NCI-H82 (cell line): ENCODE measurements around the gene SLC25A28.

Source experiments
- DNase-seq: peaks from one replicate; lab custom pipeline; 2025; lab: John Stamatoyannopoulos, UW

The SLC25A28 gene

DNA sequence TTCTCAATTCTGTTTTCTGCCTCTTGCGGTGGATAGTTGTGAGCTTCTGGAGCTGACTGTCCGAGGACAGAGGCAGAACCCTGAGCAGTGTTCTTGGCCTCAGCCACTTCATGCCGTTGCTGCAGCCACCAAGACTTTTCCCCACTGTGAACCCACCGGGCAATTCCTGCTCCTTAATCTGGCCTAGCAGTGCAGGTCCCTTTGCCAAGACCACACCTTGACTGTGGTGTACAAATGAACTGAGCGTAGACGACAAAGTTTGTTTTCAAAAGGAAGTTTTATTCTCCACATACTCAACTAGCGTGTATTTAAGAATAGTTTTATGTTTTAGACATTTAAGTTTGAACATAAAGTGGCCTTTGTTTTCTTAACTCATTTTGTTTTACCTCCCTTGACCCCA, 29.4 kb downstream of the SLC25A28 start:
- no peak for DNase-seq

DNA sequence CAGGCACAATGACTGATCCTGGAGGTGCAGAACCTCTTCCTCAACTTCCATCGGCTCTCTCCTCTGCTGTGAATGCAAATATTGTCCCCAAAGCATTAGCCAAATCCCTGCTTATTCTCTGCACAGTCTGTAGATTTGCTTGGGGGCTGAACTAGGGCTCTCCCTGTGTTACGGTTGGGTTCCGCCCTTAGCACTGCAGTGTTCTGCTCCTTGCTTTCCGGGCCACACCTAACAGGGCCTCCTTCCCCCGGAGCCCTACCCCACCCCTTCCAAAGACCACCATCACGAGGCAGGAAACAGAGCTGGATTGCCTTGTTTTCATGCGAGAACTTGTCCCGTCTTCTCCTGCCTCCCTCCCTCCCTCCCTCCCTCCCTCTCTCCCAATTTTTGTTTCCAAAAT, 36.6 kb downstream of the SLC25A28 start:
- no peak for DNase-seq

DNA sequence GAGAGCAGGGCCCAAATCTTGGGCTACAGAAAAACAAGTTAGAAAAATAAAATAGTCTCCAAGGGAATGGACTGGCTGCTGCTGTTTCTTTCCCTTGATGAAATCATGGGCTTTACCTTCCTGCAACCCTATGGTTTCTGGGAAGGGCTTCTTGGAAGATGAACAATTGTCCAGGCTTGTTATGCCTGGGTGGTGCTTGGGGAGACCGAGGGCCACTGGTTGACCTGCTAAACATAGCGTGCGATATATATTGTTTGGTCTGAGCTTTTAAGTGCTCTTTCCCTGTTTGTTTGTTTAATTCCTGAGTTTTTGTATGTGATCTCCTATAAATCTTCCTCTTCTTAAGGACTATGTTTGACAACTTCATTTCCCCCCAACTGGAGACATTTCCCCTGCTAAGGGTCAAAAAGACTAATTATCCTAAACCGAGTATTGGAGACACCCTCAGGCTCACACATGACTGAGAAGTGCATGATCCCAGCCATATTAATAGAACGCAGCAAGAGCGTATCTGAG, 37.9 kb downstream of the SLC25A28 start:
- no peak for DNase-seq

DNA sequence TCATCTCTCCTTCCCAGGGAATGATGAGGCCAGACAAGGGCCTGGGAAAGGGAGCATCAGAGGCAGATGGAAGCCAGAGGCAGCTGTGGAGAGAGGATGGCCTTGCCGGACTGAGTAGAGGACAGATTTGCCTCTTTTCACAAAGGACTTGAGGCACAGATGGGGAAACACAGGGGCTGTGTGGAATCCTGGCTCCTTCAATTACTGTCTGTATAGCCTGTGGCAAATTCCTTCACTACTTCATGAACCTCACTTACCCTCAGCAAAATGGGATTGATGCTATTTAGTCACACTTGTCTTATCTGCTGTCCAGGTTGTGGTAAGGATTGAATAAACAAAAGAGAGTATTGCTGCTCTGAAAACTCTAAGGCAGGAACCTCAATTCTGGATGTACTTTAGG, 40.3 kb downstream of the SLC25A28 start:
- DNase-seq, result no peak

DNA sequence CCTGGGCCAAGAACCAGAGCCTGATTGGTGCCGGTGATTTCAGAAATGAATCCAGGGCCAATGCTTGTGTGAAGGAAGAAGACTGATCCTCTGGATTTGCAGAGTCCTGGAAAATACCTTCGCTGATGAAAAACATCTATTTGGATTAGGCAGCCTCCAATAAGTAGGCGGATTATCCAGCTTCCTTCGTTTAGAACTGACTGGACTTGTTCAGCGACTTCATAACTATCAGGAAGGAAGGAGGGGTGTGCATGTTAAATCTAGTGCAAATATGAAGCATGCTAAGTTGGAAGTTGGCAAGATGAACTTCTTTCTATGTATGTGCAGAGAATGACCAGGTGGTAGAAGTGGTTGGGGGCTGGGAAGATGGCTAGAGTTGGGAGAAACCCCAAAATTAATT, 46.4 kb downstream of the SLC25A28 start:
- peak; percentile 58 for DNase-seq

DNA sequence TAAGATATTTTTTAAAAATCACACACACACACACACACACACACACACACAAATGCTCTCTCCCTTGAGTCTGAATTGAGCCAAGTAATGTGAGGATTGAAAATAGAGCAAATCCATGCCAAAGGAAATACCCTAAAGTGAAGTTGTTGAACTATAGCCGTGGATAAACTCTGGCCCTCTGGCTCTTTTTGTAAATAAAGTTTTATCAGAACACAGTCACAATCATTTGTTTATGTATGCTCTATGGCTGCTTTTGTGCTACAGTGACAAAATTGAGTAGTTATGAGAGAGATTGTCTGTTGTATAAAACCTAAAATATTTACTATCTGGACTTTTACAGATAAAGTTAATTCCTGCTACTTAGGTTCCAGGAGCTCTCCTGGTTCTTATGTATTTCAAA, 48.4 kb downstream of the SLC25A28 start:
- no peak for DNase-seq

DNA sequence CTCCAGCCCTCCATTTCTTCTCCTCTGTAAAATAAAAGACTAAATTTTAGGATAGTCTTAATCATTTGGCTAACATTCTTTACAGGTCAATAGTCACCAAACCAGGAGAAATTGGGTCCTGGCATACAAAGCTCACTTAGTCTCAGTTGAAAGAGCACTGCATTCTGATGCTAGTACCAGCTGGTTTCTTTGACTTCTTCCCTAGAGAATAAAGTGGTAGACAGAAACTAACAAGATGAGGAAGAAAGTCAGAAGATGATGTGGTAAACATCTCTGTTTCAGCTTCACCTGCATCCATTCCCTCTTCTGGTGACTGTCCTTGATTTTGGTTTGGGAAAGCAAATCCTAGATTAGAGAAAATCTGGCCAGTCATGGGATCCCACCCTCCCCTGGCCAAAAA, 50.3 kb downstream of the SLC25A28 start:
- no peak for DNase-seq

DNA sequence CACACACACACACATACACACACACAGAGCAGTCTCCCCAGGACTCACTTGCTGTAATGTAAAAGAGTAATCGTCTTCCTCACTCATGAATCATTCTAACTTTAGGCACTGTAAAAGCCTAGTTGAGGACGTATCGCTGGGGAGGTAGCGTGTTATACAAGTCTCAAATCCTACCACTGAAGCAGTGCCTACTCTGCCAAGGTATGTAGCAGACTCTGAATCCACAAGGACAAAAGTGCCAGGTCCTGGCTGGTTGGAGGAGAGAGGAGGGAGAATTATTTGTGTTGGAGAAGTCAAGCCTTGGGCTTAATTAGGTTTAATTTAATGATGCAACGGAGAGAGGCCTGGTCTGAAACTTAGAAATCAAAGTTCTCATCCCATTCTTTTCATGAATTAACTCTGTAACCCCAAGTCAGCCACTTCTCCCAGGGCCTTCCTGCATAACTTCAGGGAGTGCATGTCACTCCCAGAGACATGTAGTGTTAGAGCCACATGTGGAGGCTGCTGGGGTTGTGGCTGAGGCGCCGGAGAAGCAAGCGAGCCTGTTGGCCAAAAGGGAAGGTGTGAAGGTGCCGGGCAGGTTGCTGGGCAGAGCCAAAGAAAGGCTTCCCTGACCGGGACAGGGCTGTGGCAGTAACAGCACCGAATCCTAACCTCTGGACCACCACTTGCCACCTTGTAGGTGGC, 50.8 kb downstream of the SLC25A28 start:
- DNase-seq, result no peak

DNA sequence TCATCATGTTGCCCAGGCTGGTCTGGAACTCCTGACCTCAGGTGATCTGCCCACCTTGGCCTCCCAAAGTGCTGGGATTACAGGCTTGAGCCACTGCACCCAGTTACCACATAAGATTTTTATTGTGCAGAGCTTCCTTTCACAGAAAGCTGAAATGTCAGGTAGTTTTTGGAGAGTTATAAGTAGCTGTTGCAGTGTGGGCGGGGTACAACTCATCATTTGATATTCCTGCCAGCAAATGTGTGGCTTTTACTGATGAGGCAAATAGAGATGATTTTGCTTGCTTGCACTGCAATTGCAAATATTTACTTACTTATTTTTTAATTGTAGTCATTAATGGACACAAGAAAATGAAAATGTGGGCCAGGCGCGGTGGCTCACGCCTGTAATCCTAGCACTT, 55.1 kb downstream of the SLC25A28 start:
- DNase-seq, result no peak

DNA sequence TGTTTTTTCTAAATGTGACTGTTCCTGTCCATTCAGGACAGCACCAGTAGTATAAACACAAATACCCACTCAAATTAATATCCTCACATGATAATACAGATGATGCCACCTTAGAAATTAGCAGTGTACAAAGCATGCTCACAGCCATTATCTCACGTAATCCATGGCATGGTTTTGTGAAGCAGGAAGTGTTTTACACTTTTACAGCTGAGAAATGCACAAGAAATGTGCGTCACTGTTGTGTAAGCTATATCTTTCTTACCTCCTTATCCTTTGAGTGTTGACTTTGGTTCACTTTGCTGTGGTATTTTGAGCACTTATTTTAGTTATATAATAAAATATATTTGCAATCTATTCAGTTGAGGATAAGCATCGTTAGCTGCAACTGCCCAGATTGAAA, 55.9 kb downstream of the SLC25A28 start:
- peak; percentile 16 for DNase-seq

DNA sequence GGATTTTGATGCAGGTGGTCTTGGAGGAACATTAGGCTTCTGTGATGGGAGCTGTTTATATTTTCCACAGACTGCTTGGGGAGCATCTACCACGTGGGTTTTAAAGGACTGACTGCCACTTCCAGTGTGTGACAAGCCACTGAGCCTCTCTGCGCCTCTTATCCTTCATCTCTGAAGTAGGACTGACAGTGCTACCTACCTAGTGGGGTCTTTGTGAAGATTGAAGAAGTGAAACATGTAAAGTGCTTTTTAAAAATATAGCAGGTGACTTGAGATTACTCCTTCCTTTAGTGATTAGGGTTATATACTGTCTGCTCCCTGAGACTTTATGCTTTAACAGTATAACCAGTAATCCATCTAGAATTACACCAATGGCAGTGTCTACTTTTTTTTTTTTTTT, 57.6 kb downstream of the SLC25A28 start:
- DNase-seq, result peak; percentile 46
